HG03108 (cell line): ENCODE results near the gene LCA5L.
A peak's percentile ranks its signal among the peaks of the same experiment; 100 is the strongest.

Experiments
- ATAC-seq: cut with Tn5 transposase; IDR thresholded peaks from one replicate; pipeline ENCODE4 v1.9.1; 2021; ENCODE audit warnings: moderate library complexity; ENCODE audit not compliant: unreplicated experiment

Gene LCA5L

DNA sequence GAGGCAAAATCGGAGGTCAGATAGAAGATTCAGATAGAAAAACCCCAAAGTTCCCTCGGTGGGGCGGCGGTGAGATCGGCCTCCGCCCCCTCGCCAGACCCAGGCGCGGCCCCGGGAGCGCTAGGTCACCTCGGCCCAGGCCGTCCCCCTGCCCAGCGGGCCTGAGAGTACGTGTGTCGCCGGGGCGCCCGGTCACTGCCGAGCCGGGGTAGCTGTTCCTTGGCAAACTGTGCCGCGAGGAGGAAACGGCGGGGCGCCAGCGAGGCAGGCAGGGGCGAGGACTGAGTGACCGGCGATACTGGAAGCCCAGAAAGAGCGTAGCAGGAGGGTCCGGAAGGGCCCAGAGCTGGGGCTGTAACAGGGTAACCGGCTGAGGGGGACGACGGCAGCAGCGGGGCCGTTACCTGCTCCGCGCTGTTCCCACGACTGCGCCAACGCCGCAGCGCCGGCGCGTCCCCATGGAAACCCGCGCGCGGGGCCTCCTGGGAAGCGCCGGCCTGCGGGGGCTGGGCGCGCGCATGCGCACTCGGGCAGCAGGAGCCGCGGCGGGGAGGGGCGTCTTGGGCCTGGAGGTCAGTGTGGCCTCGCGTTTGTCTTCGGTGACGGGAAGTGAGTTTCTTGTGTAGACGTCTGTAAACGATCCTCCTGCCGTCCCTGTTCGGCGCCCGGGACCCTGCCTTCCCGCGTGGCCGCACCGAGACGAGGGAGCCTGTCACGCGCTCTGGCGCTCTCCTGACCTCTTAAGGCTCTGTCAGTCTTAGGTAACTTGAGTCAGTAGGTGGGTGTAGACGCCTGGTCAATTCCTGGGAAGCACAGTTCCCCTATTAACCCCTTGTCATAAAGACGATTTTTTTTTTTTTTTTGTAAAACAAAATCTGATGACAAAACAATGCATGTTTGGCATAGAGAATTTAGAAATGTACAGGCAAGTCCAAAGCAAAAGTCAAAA lies at the start of gene LCA5L:
Gene LCA5L, minus strand, starts transcription at position 458 of the 949 bp plus-strand sequence. CDS start 17,285 bp downstream, outside the sequence.
- ATAC-seq = peak; percentile 77

DNA sequence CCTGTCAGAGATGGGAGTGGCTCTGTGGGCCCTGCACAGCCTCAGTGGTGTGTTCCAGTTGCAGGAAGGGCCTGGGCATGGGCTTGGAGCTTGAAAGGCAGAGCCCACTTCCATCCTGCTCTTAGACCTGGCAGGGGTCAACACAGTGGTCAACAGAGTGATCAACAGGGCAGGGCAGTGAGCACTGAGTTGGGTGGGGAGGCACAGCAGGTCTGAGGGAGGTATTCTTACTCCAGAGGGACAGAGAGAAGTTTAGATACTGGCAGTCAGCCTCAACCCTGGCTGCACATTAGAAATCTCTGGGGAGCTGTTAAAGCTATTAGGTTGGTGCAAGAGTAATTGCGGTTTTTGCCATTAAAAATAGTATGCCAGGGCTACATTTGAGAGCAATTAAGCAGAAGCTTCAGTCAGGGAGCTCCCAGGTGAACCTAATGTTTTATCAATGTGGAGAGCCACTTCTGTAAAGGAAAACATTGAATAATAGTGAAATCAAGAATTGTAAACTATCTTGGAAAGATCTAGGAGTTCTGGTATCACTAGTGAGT lies 43.9 kb upstream of the LCA5L start:
- ATAC-seq = no peak

GRCh38 chr21:39484711-39485276 lies 39.2 kb upstream of the LCA5L start:
- ATAC-seq = no peak

DNA sequence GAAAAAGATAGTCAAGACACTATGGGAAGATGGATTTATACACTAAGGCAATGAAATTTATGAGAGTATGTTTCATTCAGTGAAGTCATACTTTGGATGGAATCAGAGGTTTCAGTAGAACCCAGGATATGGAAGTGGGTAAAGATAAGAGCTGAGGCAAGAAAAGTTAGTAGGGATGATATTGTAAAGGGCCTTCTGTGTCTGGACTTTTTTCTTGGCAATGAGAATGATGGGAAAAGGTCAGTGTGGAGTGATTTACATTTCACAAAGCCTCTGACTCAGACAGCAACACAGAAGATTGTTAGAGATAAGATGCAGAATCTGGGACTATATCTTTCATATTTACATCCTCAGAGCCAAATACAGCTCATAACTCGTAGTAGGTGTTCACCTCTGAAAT lies 38.3 kb upstream of the LCA5L start:
- ATAC-seq = no peak

DNA sequence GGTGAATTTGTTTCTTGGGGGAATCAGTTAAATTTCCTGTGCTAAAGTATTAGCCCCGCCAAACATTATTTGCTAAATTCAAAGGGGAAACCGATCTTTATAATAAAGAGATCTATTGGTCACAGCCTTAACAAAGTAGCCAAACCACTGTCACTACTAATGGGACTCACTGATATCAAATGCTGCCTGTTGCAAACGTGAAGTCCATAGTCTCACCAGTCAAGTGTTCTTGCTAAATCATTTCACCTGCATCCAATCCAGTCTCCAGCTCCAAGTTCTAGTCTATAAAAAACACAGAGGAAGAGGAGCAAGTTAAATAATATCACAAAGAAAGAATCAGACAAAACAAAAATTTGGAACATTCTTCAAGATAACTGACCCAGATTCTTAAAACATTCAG lies 36.3 kb upstream of the LCA5L start:
- ATAC-seq = no peak

DNA sequence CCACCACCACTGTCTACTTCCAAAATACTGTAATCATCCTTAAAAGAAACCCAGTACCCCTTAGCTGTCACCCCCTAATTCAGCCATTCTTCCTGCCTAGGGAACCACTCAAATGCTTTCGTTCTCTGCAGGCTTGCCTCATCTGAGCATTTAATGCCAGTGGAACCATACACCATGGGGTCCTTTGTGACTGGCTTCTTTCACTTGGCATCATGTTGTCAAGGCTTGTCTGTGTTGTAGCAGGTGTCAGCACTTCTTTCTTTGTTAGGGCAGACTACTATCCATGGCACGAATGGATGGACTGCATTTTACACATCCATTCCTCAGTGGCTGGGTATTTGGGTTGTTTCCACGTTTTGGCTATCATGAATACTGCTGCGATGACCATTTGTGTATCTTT lies 34.7 kb upstream of the LCA5L start:
- ATAC-seq = no peak

DNA sequence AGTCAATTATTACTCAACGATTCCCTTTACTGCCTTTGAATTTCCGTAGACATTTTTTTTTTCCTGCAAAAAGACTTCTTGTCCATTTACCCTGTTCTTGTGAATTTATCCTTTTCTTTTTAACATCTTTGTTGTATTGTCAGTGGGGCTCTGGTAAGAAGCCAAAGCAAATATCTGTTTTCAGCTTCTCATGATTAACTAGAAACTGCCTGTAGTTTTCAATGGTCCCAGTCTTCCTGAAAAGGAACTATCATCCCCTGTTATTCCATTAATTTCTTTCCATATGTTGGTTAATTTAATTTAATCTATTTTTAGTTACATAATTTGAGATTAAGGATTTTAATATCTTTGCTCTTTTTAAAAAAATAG lies 34.2 kb upstream of the LCA5L start:
- no peak for ATAC-seq

DNA sequence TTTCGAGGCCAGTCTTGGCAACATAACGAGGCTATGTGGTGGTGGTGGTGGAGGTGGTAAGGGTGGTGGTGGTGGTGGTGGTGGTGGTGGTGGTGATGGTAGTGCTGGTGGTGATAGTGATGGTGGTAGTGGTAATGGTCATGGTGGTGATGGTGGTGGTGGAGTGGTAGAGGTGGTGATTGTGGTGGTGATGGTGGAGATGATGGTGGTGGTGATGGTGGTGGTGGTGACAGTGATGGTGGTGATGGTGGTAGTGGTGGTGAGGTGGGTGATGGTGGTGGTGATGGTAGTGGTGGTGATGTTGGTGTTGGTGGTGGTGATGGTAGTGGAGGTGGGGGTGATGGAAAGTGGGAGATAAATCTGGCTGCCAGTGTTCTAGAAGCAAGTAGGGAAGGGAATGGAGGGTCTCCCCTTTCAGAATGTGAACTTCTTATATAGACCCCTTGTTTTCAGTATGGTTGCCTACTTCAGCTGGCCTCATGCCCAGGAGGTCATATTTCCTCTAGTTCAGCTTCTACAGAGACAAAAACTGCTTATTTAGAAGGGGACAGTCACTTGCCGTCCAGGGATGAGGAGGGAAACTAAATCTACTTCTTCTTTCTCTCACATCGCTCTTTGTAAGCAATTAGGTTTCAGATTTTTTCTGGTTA lies 33.7 kb upstream of the LCA5L start:
- ATAC-seq = no peak

DNA sequence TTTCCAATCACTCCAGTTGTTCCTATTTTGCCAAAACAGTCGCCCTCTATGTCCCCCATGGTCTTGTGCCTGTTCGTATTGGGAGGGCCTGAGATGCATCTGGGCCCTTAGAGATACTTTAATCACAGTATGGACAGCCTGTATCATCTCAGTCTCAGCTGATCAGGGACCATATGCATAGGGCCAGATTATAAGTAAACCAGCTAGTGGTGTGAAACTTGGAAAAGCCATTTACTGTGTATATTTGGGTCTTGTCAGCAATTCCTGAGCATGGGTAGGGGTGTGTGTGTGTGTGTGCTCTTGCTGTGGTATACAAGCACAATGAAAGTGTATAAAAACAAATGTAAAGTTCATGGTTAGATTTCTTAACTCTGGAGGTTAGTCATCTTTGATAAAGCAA lies 29.0 kb upstream of the LCA5L start:
- ATAC-seq = no peak

- no peak for ATAC-seq
These were observed 27.2 kb upstream of the LCA5L start for GRCh38 chr21:39472786-39473185.

DNA sequence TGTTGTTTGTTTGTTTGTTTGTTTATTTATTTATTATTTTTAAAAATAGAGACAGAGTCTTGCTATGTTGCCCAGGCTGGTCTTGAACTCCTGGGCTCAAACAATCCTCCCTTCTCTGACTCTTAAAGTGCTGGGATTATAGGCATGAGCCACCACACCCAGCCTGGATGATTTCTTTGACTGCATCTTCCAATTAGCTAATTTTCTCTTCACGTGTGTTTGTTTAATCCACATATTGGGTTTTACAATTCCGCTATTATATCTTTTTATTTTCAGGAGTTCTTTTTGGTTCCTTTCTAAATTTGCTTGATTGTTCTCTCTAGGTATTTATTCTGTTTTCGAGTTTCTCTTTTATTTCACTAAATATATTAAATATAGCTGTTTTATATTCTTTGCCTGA lies 26.0 kb upstream of the LCA5L start:
- ATAC-seq = no peak

DNA sequence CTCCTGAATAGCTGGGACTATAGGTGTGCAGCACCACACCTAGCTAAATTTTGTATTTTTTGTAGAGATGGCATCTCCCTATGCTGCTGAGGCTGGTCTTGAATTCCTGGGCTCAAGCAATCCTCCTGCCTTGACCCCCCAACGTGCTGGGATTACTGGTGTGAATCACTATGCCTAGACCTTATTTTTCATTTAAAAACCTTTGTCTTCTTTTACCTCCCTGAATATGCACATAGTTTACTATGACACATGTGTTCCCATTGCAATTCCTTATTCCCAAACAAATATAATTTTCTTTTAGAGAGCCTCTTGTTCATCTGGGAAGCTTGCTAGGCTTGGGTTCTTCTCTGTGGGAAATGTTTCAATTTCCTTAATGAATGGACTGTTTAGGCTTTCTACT lies 23.0 kb upstream of the LCA5L start:
- no peak for ATAC-seq

- no peak for ATAC-seq
These were observed 22.2 kb upstream of the LCA5L start for GRCh38 chr21:39467746-39468145.

GRCh38 chr21:39466584-39466983 lies 21.0 kb upstream of the LCA5L start:
- no peak for ATAC-seq

DNA sequence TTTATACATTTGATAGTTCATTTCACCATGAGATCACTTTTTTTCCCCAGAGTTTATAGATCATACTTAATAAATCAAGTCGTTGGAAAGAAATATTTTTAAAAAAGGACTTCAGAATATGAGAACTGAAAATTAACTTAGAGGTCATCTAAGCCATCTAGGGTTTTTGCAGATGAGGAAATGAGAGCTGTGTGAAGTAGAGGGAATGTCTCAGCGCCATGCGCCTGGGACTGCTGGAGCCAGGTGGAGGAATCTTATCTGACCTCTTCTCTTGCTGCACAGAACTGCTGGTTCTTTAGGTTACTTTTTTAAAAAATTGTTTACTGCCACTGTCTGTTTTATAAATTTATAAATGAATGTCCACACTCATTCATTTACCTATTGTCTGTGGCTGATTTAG lies 17.7 kb upstream of the LCA5L start:
- ATAC-seq = no peak

- ATAC-seq = no peak
These were observed 15.8 kb upstream of the LCA5L start for GRCh38 chr21:39461419-39461818.

DNA sequence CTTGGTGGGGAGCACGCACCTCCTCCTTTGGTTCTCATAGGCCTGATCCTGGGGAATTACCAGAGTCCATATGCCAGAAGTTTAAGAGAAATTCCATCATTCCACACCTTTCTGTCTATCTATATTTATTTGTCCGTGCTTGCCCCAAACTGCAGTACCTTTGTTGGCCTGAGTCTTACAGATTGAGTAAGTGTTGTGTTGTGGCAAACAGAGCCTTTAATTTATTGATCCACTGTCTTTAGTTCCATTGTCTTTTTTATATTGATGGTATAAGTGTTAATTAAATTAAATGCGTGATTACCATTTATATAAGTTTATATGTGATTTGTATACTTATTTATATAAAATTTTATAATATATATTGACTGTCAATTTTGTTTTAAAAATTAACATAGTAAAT lies 11.1 kb upstream of the LCA5L start:
- no peak for ATAC-seq

DNA sequence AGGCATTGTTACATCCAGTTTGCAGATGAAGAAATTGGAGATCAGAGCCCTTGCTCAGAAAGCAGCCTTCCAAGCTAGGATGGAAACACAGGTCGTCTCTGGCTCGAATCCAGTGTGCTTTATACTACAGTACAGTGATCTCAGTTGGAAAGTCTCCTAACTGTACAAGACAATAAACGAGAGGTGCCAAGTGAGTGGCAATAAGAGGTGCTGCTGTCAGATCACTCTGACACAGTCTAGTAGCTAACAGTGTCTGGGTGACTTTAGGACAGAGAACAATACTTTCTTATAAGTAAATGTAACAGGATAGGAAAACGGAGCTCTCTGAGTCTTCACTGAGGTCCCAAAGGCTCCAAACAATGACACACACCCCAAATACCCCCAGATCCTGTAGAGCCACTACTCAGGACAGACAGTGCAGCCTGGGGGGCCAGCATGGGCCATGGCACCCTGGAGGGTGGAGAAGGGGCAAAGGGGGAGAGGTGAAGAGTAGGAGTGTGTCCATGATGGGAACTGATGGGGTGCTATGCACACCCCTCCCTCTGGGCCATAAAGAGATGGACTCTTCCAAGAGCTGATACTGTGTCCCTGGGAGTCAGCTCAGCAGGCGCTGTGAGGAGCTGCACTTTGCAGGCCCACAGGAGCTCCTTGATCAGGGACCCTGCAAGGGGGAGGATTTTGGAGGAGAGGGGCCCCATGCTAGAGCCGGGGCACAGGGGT lies 9.5 kb upstream of the LCA5L start:
- no peak for ATAC-seq

DNA sequence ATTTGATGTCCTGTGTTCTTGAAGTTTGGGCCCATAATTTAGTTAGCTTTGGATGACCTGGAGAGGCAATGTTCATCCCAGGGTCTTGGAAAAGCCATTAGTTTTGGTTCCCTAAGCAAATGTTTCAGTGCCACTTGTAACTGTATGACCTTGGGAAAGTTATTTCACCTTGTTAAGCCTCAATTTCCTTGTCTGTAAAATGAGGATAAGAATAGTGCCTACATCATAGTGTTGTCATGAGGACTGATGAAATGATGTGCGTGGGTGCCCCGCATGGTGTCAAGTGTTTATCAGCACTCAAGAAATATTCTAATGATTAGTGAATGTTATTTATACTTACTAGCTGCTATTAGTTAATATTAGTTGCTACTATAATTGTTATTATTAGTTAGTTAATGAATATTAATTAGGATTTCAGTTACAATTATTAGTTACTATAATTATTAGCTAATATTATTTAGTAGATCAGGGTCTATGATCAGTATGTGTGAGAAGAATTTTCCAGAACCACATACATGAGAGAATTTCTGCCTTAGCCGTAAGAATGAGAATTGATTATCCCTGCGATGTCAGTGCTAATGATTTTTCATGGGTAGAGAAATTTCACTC lies 8.1 kb upstream of the LCA5L start:
- ATAC-seq = no peak

DNA sequence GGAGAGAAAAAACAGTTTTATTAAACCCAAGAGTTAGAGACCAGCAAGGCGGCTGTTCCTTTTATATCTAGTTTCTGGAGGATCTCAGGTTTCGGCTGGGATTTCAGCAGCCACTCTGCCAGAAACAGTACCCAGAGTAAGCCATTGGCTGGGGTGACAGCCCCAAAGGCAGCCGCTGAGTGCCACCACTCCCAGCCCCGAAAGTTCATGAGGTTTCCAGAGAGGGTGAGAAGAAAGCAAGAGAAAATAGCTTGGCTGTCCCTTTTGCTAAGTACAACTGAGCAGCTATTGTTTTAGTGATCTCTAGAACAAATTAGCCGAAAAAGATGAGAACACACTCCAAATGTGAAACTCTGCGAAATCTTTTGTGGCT lies 7.4 kb upstream of the LCA5L start:
- no peak for ATAC-seq
